HAP-1 (cell line): ENCODE results near the gene BDH1.
"Not testable (repeated sequence)": the region's sequence is repeated elsewhere in the genome, so short reads cannot be mapped to it uniquely, and the experiment has no call there.

Source experiments
- DNase-seq, 2 experiments: peaks; one replicate each; pipeline ENCODE4 v3.0.0-alpha.2; 2016 to 2020; ENCODE audit warnings: low spot score in 2 of 2
- H3K27me3 ChIP-seq: fragments of 250-450 bp; sonication (Bioruptor Pico); 2 replicates; pipeline ENCODE4 v1.5.1; 2020; ENCODE audit warnings: low read depth, mild to moderate bottlenecking, moderate library complexity
- H3K36me3 ChIP-seq: fragments of 250-450 bp; sonication (Bioruptor Pico); replicated peaks from 2 replicates; pipeline ENCODE4 v1.5.1; 2020; ENCODE audit warnings: mild to moderate bottlenecking
- H3K4me1 ChIP-seq: fragments of 250-450 bp; sonication (Bioruptor Pico); 2 replicates; pipeline ENCODE4 v1.5.1; 2020; ENCODE audit warnings: mild to moderate bottlenecking
- H3K4me3 ChIP-seq: fragments of 250-450 bp; sonication (Bioruptor Pico); 2 replicates; pipeline ENCODE4 v1.5.1; 2020; ENCODE audit warnings: mild to moderate bottlenecking, moderate library complexity
- H3K9me3 ChIP-seq: fragments of 250-450 bp; sonication (Bioruptor Pico); 2 replicates; pipeline ENCODE4 v1.5.1; 2020; ENCODE audit warnings: mild to moderate bottlenecking, moderate library complexity
- in situ Hi-C: fragments of 300-500 bp; cut with MboI; formaldehyde crosslinking; loops from 3 replicates; pipeline ENCODE4 v1.14.3; 2020; ENCODE audit warnings: low sequenced_read_pairs, inconsistent platforms, mixed read lengths

Gene BDH1

GRCh38 chr3:197516890-197517606, 38.7 kb downstream of the BDH1 start:
- H3K36me3 ChIP-seq, H3K9me3 ChIP-seq, H3K4me1 ChIP-seq, H3K27me3 ChIP-seq, DNase-seq, H3K4me3 ChIP-seq: not testable (repeated sequence)
- in situ Hi-C loops: loop anchor here (25.0 kb wide), 1 partner anchor 505 kb away; no protein-coding TSS in a partner anchor

- Histone ChIP-seq H3K36me3 (no peaks in the 10 kb centered on the region; the same call in 1 of the 2 replicates), H3K9me3 (no peaks in the 10 kb centered on the region), H3K4me1 (peaks cover 1% of the 10 kb centered on the region; the same call in 1 of the 2 replicates), H3K4me3 (no peak overlapping the region), H3K27me3 (no peaks in the 10 kb centered on the region)
- no peak for DNase-seq
- in situ Hi-C loops: loop anchor here (25.0 kb wide), 1 partner anchor 504 kb away; no protein-coding TSS in a partner anchor
These were observed 39.3 kb downstream of the BDH1 start for GRCh38 chr3:197516517-197516889.

- Histone ChIP-seq H3K9me3 (no peaks in the 10 kb centered on the region), H3K4me3 (no peak overlapping the region), H3K36me3 (no peaks in the 10 kb centered on the region; the same call in 1 of the 2 replicates), H3K4me1 (peaks cover 8% of the 10 kb centered on the region), H3K27me3 (no peaks in the 10 kb centered on the region)
- no peak for DNase-seq
- in situ Hi-C loops: loop anchor here (25.0 kb wide), 1 partner anchor 503 kb away; no protein-coding TSS in a partner anchor
These were observed 40.9 kb downstream of the BDH1 start for GRCh38 chr3:197514786-197515355.

DNA sequence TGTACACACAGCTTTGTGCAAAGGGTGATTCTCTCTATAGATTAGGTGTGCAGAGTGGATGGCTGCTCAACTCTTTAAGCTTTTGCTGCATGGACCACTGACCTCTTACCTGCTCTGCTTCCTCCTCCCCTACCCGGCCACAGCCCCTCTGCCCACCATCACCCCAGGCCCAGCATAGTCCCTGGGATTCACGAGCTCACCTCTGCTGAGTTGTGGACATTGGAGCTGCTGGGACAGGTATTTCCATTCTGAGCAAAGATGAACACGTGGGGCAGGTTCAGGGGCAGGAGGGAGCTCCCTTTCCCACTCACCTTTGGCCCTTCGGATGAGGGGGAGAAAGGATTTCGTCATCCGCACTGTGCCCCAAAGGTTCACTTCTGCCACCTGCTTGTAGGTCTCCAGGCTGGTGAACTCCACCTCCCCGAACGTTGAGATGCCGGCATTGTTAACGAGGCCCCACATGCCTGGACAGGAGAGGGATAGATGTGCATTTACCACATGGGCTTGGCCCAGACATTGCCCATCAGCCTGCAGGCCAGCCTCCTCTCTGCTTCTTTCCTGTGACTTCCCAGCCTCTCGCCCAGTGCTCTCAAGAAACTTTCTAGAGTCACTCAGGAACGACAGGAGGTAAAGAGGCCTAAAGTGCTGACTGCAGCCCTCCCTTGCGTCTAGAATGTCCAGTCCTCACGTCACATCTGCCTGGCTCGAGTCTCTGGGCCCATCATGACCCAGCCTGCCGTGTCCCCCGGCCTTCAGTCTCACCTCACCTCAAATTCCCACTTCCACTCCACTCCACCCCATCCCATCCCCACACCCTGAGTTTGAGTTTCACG, 41.6 kb downstream of the BDH1 start:
- no peak overlapping the region for H3K4me3 ChIP-seq
- no peaks in the 10 kb centered on the region; the same call in 1 of the 2 replicates for H3K36me3 ChIP-seq
- H3K4me1 ChIP-seq: peaks cover 11% of the 10 kb centered on the region
- in situ Hi-C loops: loop anchor here (25.0 kb wide), 1 partner anchor 502 kb away; no protein-coding TSS in a partner anchor
- H3K9me3 ChIP-seq: no peaks in the 10 kb centered on the region
- no peaks in the 10 kb centered on the region for H3K27me3 ChIP-seq
- no peak for DNase-seq

GRCh38 chr3:197512691-197513571, 42.8 kb downstream of the BDH1 start:
- H3K36me3 ChIP-seq: no peaks in the 10 kb centered on the region; the same call in 1 of the 2 replicates

DNA sequence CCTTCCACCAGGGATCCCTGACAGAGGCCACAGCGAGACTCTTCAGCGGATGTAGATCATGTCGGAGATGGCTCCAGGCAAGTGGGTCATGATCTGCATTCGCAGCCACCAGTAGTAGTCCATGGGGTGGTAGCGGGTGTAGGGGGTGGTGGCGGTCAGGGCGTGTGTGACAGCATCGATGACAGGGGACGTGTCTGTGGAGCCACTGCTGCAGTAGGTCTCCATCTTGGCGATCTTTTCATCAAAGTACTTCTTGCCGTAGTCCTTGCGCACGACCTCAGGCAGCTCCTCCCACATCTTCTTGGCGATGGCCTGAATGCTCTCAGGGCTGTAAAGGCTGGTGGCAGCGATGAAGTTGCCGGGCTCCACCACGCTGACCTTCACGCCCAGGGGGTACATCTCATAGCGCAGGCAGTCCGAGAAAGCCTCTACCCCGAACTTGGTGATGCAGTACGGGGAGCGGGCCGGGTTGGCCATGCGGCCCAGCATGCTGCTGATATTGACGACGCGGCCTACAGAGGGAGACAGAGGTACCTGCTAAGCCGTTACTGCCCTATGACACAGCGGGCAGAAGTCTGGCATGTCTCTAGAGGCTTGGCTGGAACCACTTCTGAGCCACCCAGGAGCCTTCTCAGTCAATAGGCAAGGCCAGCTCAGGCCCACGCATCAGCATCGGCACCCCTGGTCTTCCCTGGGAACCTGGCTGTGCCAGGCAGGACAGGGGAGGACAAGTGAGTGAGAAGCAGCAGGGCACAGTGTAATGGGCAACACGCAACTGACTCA, 43.7 kb downstream of the BDH1 start:
- Histone ChIP-seq H3K4me3 (no peak overlapping the region), H3K4me1 (peaks cover 14% of the 10 kb centered on the region), H3K36me3 (no peaks in the 10 kb centered on the region; the same call in 1 of the 2 replicates), H3K27me3 (no peaks in the 10 kb centered on the region), H3K9me3 (no peaks in the 10 kb centered on the region)
- no peak for DNase-seq
- in situ Hi-C loops: loop anchor here (25.0 kb wide), 1 partner anchor 500 kb away; no protein-coding TSS in a partner anchor

More at GRCh38 chr3:197512691-197513571, 42.8 kb downstream of the BDH1 start:
- peaks cover 11% of the 10 kb centered on the region for H3K4me1 ChIP-seq
- in situ Hi-C loops: loop anchor here (25.0 kb wide), 1 partner anchor 501 kb away; no protein-coding TSS in a partner anchor
- no peak overlapping the region for H3K4me3 ChIP-seq
- no peaks in the 10 kb centered on the region for H3K27me3 ChIP-seq
- no peaks in the 10 kb centered on the region for H3K9me3 ChIP-seq
- no peak for DNase-seq

DNA sequence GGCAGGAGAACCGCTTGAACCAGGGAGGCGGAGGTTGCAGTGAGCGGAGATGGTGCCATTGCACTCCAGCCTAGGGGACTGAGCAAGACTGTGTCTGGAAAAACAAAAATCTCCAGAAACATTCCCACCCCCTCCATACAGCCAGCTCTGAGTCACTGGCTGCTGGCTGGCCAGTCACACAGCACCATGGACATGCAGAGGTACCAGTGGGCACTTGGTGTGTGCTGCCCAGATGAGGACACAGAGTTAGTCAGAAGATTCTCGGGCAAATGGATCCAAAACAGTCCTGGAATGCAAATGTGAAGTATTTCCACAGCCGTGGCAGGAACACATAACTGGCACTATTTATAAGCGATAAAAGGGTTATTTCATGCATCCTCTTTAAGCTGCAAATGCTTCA, 44.6 kb downstream of the BDH1 start:
- no peaks in the 10 kb centered on the region for H3K9me3 ChIP-seq
- in situ Hi-C loops: loop anchor here (25.0 kb wide), 1 partner anchor 499 kb away; no protein-coding TSS in a partner anchor
- DNase-seq: peak in 1 of 2 experiments; percentile 30

GRCh38 chr3:197510642-197511018, 45.1 kb downstream of the BDH1 start:
- DNase-seq: no peak
- Histone ChIP-seq H3K36me3 (no peaks in the 10 kb centered on the region; the same call in 1 of the 2 replicates), H3K4me3 (no peak overlapping the region), H3K4me1 (peaks cover 14% of the 10 kb centered on the region), H3K27me3 (no peaks in the 10 kb centered on the region), H3K9me3 (no peaks in the 10 kb centered on the region)
- in situ Hi-C loops: loop anchor here (25.0 kb wide), 1 partner anchor 498 kb away; no protein-coding TSS in a partner anchor

More for the DNA sequence above, 44.6 kb downstream of the BDH1 start:
- Histone ChIP-seq H3K4me3 (no peak overlapping the region), H3K36me3 (no peaks in the 10 kb centered on the region; the same call in 1 of the 2 replicates), H3K27me3 (no peaks in the 10 kb centered on the region), H3K4me1 (peaks cover 14% of the 10 kb centered on the region)

DNA sequence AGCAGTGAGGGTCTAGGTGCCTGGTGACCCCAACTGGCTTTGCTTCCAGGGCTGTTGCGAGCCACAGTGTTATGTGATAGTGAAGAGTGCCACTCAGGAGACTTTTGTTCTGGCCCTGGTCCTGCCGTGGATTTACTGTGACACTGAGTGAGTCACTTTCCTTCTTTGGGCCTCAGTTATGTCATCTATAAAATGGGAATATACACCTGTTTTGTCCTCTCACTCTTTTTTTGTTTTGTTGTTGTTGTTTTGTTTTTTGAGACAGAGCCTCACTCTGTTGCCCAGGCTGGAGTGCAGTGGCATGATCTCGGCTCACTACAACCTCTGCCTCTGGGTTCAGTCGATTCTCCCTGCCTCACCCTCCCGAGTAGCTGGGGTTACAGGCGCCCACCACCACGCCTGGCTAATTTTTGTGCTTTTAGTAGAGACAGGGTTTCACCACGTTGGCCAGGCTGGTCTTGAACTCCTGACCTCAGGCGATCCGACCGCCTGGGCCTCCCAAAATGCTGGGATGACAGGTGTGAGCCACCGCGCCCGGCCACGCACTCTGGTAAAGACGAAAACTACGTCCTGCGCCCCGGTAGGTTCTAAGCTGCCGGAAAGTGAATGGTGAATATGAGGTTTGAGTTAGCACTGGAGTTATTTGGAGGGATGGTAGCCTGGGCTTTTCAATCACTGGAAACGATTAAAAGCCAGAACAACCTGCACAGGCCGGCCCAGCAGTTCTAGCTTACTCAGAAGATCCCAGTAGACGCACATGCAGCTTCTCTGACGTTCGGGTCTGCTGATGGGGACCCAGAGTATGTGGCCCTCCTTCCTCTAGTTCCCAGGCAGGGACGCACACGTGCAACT, 46.6 kb downstream of the BDH1 start:
- in situ Hi-C loops: loop anchor here (10.0 to 25.0 kb wide), 3 partner anchors 254 to 497 kb away; no protein-coding TSS in a partner anchor
- Histone ChIP-seq H3K27me3 (no peaks in the 10 kb centered on the region), H3K4me3 (no peak overlapping the region; the same call in 1 of the 2 replicates), H3K36me3 (no peaks in the 10 kb centered on the region; the same call in 1 of the 2 replicates), H3K4me1 (peaks cover 14% of the 10 kb centered on the region), H3K9me3 (no peaks in the 10 kb centered on the region)
- no peak for DNase-seq

GRCh38 chr3:197508461-197508860, 47.3 kb downstream of the BDH1 start:
- Histone ChIP-seq H3K4me3 (no peak overlapping the region), H3K9me3 (no peaks in the 10 kb centered on the region), H3K27me3 (no peaks in the 10 kb centered on the region), H3K36me3 (no peaks in the 10 kb centered on the region; the same call in 1 of the 2 replicates), H3K4me1 (peaks cover 14% of the 10 kb centered on the region)
- in situ Hi-C loops: loop anchor here (10.0 to 25.0 kb wide), 3 partner anchors 254 to 496 kb away; no protein-coding TSS in a partner anchor
- no peak for DNase-seq

DNA sequence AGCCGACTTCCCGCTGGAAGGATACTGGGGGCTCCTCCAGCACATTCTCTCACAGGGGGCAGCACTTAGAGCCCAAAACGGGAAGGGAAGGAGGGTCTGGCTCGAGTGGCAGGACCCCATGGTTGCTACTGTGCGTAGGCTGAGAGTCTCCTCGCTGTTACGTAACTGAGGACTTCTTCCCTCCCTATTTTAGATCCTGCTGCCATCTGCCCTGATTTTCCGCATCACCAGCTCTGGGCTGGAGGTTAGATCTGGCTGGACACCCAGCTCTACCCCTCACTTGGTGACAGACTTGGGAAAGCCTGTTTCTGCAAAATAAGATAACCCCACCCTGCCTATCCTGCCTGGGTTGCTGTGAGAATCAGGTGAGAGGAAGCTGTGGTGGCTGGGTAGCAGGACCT, 47.7 kb downstream of the BDH1 start:
- peaks cover 14% of the 10 kb centered on the region for H3K4me1 ChIP-seq

More for the DNA sequence above, 47.7 kb downstream of the BDH1 start:
- Histone ChIP-seq H3K4me3 (no peak overlapping the region), H3K36me3 (no peaks in the 10 kb centered on the region; the same call in 1 of the 2 replicates), H3K9me3 (no peaks in the 10 kb centered on the region), H3K27me3 (no peaks in the 10 kb centered on the region)
- in situ Hi-C loops: loop anchor here (10.0 to 25.0 kb wide), 3 partner anchors 253 to 496 kb away; no protein-coding TSS in a partner anchor
- DNase-seq: no peak
